SK-N-SH treated with all-trans-retinoic acid at 6 μM for 48 hours (cell line): ENCODE measurements around the gene VAV3.

ENCODE experiments used
- ATAC-seq: fragments of 200-7000 bp; cut with Tn5 transposase; 3 replicates; pipeline ENCODE4 v1.9.1; 2020; ENCODE audit warnings: mild to moderate bottlenecking, moderate library complexity
- ARNTL ChIP-seq: fragments of 450-650 bp; formaldehyde crosslinking; IDR thresholded peaks from 2 replicates; pipeline ENCODE4 v1.5.0; 2020; ENCODE audit warnings: low read depth, mild to moderate bottlenecking, moderate library complexity, borderline replicate concordance
- BACH2 ChIP-seq: fragments of 250-450 bp; sonication (Bioruptor Pico); IDR thresholded peaks from 2 replicates; pipeline ENCODE4 v1.9.0; 2021; ENCODE audit warnings: mild to moderate bottlenecking, borderline replicate concordance
- CSRNP3 ChIP-seq: fragments of 250-450 bp; sonication (Bioruptor Pico); IDR thresholded peaks from 2 replicates; pipeline ENCODE4 v1.5.1; 2021; ENCODE audit warnings: mild to moderate bottlenecking, moderate library complexity
- ESRRG ChIP-seq: fragments of 250-450 bp; sonication (Bioruptor Pico); IDR thresholded peaks from 2 replicates; pipeline ENCODE4 v1.6.1; 2021; ENCODE audit warnings: mild to moderate bottlenecking
- GLIS3 ChIP-seq: fragments of 250-450 bp; sonication (Bioruptor Pico); IDR thresholded peaks from 2 replicates; pipeline ENCODE4 v1.5.0; 2020; ENCODE audit warnings: mild to moderate bottlenecking, moderate library complexity
- OSR1 ChIP-seq: fragments of 250-450 bp; sonication (Bioruptor Pico); IDR thresholded peaks from 2 replicates; pipeline ENCODE4 v1.8.0; 2022; ENCODE audit warnings: moderate library complexity, mild to moderate bottlenecking, inconsistent platforms
- PPARA ChIP-seq: fragments of 250-450 bp; sonication (Bioruptor Pico); IDR thresholded peaks from 2 replicates; pipeline ENCODE4 v1.5.0; 2020; ENCODE audit warnings: mild to moderate bottlenecking, borderline replicate concordance
- RARB ChIP-seq: fragments of 250-450 bp; sonication (Bioruptor Pico); IDR thresholded peaks from 2 replicates; pipeline ENCODE4 v1.8.0; 2021; ENCODE audit warnings: mild to moderate bottlenecking, moderate library complexity
- SNAI2 ChIP-seq: fragments of 250-450 bp; sonication (Bioruptor Pico); IDR thresholded peaks from 2 replicates; pipeline ENCODE4 v1.5.0; 2020; ENCODE audit warnings: mild to moderate bottlenecking, moderate library complexity
- TOX ChIP-seq: fragments of 250-450 bp; sonication (Bioruptor Pico); IDR thresholded peaks from 2 replicates; pipeline ENCODE4 v1.8.0; 2021; ENCODE audit warnings: mild to moderate bottlenecking, moderate library complexity, borderline replicate concordance
- TSHZ2 ChIP-seq: fragments of 250-450 bp; sonication (Bioruptor Pico); IDR thresholded peaks from 2 replicates; pipeline ENCODE4 v1.5.0; 2020; ENCODE audit warnings: mild to moderate bottlenecking, moderate library complexity
- ZFP3 ChIP-seq: fragments of 250-450 bp; sonication (Bioruptor Pico); IDR thresholded peaks from 2 replicates; pipeline ENCODE4 v1.5.0; 2020; ENCODE audit warnings: mild to moderate bottlenecking, moderate library complexity
- ZFP30 ChIP-seq: fragments of 450-650 bp; formaldehyde crosslinking; IDR thresholded peaks from 2 replicates; pipeline ENCODE4 v1.5.0; 2022; ENCODE audit warnings: mild to moderate bottlenecking, moderate library complexity
- ZNF565 ChIP-seq: fragments of 450-650 bp; formaldehyde crosslinking; conservative IDR thresholded peaks from 2 replicates; pipeline ENCODE4 v1.5.0; 2020; ENCODE audit warnings: low read depth, mild to moderate bottlenecking, moderate library complexity
- ZNF70 ChIP-seq: fragments of 450-650 bp; formaldehyde crosslinking; IDR thresholded peaks from 2 replicates; pipeline ENCODE4 v1.5.0; 2020; ENCODE audit warnings: mild to moderate bottlenecking, moderate library complexity
- ZNF8 ChIP-seq: fragments of 450-650 bp; formaldehyde crosslinking; IDR thresholded peaks from 2 replicates; pipeline ENCODE4 v1.5.0; 2020; ENCODE audit warnings: mild to moderate bottlenecking, moderate library complexity
- TF ChIP-seq, protein P1 (sequence below): fragments of 250-450 bp; sonication (Bioruptor Pico); IDR thresholded peaks from 2 replicates; pipeline ENCODE4 v1.8.0; 2021; ENCODE audit warnings: low read depth, mild to moderate bottlenecking, moderate library complexity, borderline replicate concordance

The VAV3 gene

GRCh38 chr1:107794571-107794970, 170.4 kb downstream of the VAV3 start:
- TF ChIP-seq ESRRG (no peak), TSHZ2 (CRISPR knock-in tag) (no peak), ZFP3 (CRISPR knock-in tag) (no peak), ZNF70 (no peak), ARNTL (CRISPR knock-in tag) (no peak), SNAI2 (CRISPR knock-in tag) (no peak), ZFP30 (CRISPR knock-in tag) (no peak), ZNF565 (CRISPR knock-in tag) (no peak)
- TF ChIP-seq, protein P1, sequence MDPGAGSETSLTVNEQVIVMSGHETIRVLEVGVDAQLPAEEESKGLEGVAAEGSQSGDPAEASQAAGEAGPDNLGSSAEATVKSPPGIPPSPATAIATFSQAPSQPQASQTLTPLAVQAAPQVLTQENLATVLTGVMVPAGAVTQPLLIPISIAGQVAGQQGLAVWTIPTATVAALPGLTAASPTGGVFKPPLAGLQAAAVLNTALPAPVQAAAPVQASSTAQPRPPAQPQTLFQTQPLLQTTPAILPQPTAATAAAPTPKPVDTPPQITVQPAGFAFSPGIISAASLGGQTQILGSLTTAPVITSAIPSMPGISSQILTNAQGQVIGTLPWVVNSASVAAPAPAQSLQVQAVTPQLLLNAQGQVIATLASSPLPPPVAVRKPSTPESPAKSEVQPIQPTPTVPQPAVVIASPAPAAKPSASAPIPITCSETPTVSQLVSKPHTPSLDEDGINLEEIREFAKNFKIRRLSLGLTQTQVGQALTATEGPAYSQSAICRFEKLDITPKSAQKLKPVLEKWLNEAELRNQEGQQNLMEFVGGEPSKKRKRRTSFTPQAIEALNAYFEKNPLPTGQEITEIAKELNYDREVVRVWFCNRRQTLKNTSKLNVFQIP (CRISPR knock-in tag): no peak
- ATAC-seq: no peak

GRCh38 chr1:107793896-107794453, 171.0 kb downstream of the VAV3 start:
- ATAC-seq: no peak
- TF ChIP-seq OSR1 (CRISPR knock-in tag) (no peak), BACH2 (CRISPR knock-in tag) (no peak)

DNA sequence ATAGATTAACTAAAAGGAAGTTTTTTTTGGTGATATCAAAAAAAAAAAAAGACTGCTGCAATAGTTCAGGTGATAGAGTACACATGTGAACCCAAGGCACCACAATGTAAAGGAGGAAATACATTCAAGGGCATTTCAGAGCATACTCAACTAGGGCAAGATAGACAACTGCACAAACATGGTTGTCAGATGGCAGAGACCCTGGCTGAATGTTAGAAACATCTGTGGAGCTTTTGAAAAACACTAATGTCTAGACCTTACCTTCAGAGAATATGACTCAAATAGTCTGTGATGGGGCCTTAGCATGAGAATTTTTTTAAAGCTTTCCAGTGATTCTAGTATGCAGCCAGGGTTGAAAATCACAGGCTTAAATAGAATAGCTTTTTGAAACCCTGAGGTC, 173.6 kb downstream of the VAV3 start:
- no peak for ATAC-seq
- TF ChIP-seq SNAI2 (CRISPR knock-in tag): no peak
- TF ChIP-seq ZFP30 (CRISPR knock-in tag): no peak
- TF ChIP-seq ZNF8 (CRISPR knock-in tag): no peak
- TF ChIP-seq TOX (CRISPR knock-in tag): no peak
- TF ChIP-seq ARNTL (CRISPR knock-in tag): no peak
- TF ChIP-seq BACH2 (CRISPR knock-in tag): no peak
- no peak for TF ChIP-seq ZNF565 (CRISPR knock-in tag)
- no peak for TF ChIP-seq GLIS3 (CRISPR knock-in tag)
- no peak for TF ChIP-seq OSR1 (CRISPR knock-in tag)
- TF ChIP-seq, protein P1 (CRISPR knock-in tag): no peak

- TF ChIP-seq, protein P1 (CRISPR knock-in tag): no peak
- TF ChIP-seq ZNF70 (no peak), TOX (CRISPR knock-in tag) (no peak), ZNF8 (CRISPR knock-in tag) (no peak), RARB (no peak), ESRRG (no peak), ZFP30 (CRISPR knock-in tag) (no peak), PPARA (CRISPR knock-in tag) (no peak), ARNTL (CRISPR knock-in tag) (no peak), CSRNP3 (CRISPR knock-in tag) (no peak), GLIS3 (CRISPR knock-in tag) (no peak)
- no peak for ATAC-seq
Measured at GRCh38 chr1:107789817-107790524, 175.0 kb downstream of the VAV3 start.
